Natural killer cell (primary cell): ENCODE measurements around the gene CCDC69. TPM values are rescaled to one million over a fixed set of nuclear protein-coding genes. Genes with fewer than 3 reads are reported as not detected.
A peak's percentile ranks its signal among the peaks of the same experiment; 100 is the strongest.

Experiments
- ATAC-seq, 3 donors: fragments of 150-1000 bp in 2 of 3; fragments of 200-7000 bp in 1 of 3; cut with Tn5 transposase; 1 replicate in 1 of 3; 2 replicates in 2 of 3; pipeline ENCODE4 v1.10.0; 2021; ENCODE audit warnings: mild to moderate bottlenecking in 2 of 3, moderate library complexity in 2 of 3
- DNase-seq, 2 donors: peaks; one replicate each; pipeline versions ENCODE4 v3.0.0 to v3.0.0-alpha.2; 2013 to 2021; ENCODE audit warnings: mixed read lengths in 1 of 2
- H3K27ac ChIP-seq: one replicate; pipeline ENCODE4 v1.5.1; 2013; ENCODE audit warnings: mild to moderate bottlenecking, low read length
- H3K27me3 ChIP-seq: one replicate; pipeline ENCODE4 v1.6.1; 2013; ENCODE audit warnings: low read length; ENCODE audit not compliant: control insufficient read depth, insufficient read depth
- H3K36me3 ChIP-seq: one replicate; pipeline ENCODE4 v1.6.1; 2013; ENCODE audit warnings: low read length; ENCODE audit not compliant: control insufficient read depth, insufficient read depth
- H3K4me1 ChIP-seq: one replicate; pipeline ENCODE4 v1.6.1; 2013; ENCODE audit warnings: low read length; ENCODE audit not compliant: control insufficient read depth, insufficient read depth
- H3K4me3 ChIP-seq: one replicate; pipeline ENCODE4 v1.5.1; 2013; ENCODE audit warnings: low read length
- H3K9me3 ChIP-seq: one replicate; pipeline ENCODE4 v1.6.1; 2013; ENCODE audit warnings: low read length; ENCODE audit not compliant: control insufficient read depth, insufficient read depth
- H3K27ac Mint-ChIP-seq, 2 donors: one replicate each; pipeline ENCODE4 v1.8.0; 2022; ENCODE audit warnings: mild to moderate bottlenecking in 2 of 2, mixed read lengths in 2 of 2, moderate library complexity in 1 of 2
- H3K27me3 Mint-ChIP-seq, 2 donors: one replicate each; pipeline ENCODE4 v1.8.0; 2022; ENCODE audit warnings: low read depth in 2 of 2, mixed read lengths in 2 of 2
- H3K36me3 Mint-ChIP-seq: one replicate; pipeline ENCODE4 v1.8.0; 2022; ENCODE audit warnings: mixed read lengths
- H3K4me1 Mint-ChIP-seq, 2 donors: one replicate each; pipeline ENCODE4 v1.8.0; 2022; ENCODE audit warnings: mixed read lengths in 2 of 2
- H3K4me3 Mint-ChIP-seq: one replicate; pipeline ENCODE4 v1.8.0; 2022; ENCODE audit warnings: mild to moderate bottlenecking, moderate library complexity, mixed read lengths
- H3K9me3 Mint-ChIP-seq, 2 donors: one replicate each; pipeline ENCODE4 v1.8.0; 2022; ENCODE audit warnings: mixed read lengths in 2 of 2
- CTCF ChIP-seq: fragments of 200-600 bp; IDR thresholded peaks from one replicate; pipeline ENCODE4 v1.8.0; 2022; ENCODE audit warnings: antibody characterized with exemption
- WGBS: methylation state at CpG from one replicate; pipeline ENCODE4 v1.1.7; 2013; ENCODE audit warnings: missing lambda C conversion rate; ENCODE audit not compliant: insufficient coverage; 5-methylcytosine and 5-hydroxymethylcytosine counted together
- intact Hi-C: fragments of 100-400 bp; cut with micrococcal nuclease; formaldehyde crosslinking; loops from one replicate; pipeline ENCODE4 v1.14.2; 2022
- total RNA-seq, 4 donors: library from RNA; stranded (reverse); fragments of 120-200 nt in 1 of 4; gene quantifications; one replicate each; pipeline versions ENCODE4 v1.2.3 to v1.2.4, GENCODE V29; 2013 to 2022

The CCDC69 gene
- total RNA-seq, 3 donors from 2014 or later (not counting 1 experiment from before 2014, with no cell fraction given): 181 to 227 (median 204) TPM

- H3K27me3 Mint-ChIP-seq: no peaks in the 10 kb centered on the region
- peaks cover 78 to 80% of the 10 kb centered on the region in 2 donors for H3K4me1 Mint-ChIP-seq
- Histone ChIP-seq H3K27me3 (no peaks in the 10 kb centered on the region), H3K36me3 (peaks cover 11% of the 10 kb centered on the region), H3K27ac (peak overlapping the region; percentile 97), H3K4me3 (peak overlapping the region; percentile 48), H3K9me3 (no peaks in the 10 kb centered on the region), H3K4me1 (peaks cover 99% of the 10 kb centered on the region)
- H3K9me3 Mint-ChIP-seq: no peaks in the 10 kb centered on the region
- no peak for DNase-seq
- WGBS: 11% methylated on average over 3 of the region's 3 CpGs
- peak overlapping the region; percentile 88 for H3K4me3 Mint-ChIP-seq
- ATAC-seq: no peak
- TF ChIP-seq CTCF: no peak
- H3K36me3 Mint-ChIP-seq: no peaks in the 10 kb centered on the region
- intact Hi-C loops: loop anchor here (2.0 to 10.0 kb wide), 4 partner anchors 40 to 802 kb away; partner anchors contain the start of genes ANXA6 and GM2A
- peak overlapping the region; percentile 88 to 92 for H3K27ac Mint-ChIP-seq
These were observed 11.5 kb downstream of the CCDC69 start for GRCh38 chr5:151212406-151212798.

- Mint-ChIP-seq H3K27me3 (no peaks in the 10 kb centered on the region), H3K27ac (peak overlapping the region; percentile 60 to 89), H3K4me1 (peaks cover 58 to 59% of the 10 kb centered on the region in 2 donors), H3K9me3 (no peaks in the 10 kb centered on the region), H3K4me3 (peak overlapping the region; percentile 65), H3K36me3 (peaks cover 6% of the 10 kb centered on the region)
- TF ChIP-seq CTCF: no peak
- 46% methylated on average over 4 of the region's 5 CpGs for WGBS
- intact Hi-C loops: no loop called here
- DNase-seq (no peak), ATAC-seq (no peak)
- Histone ChIP-seq H3K4me3 (no peak overlapping the region), H3K27ac (peak overlapping the region; percentile 68), H3K4me1 (peaks cover 67% of the 10 kb centered on the region), H3K27me3 (no peaks in the 10 kb centered on the region), H3K36me3 (peaks cover 7% of the 10 kb centered on the region), H3K9me3 (no peaks in the 10 kb centered on the region)
These were observed 15.4 kb downstream of the CCDC69 start for GRCh38 chr5:151208481-151208914.

GRCh38 chr5:151205411-151205810, 18.5 kb downstream of the CCDC69 start:
- peak overlapping the region; percentile 22 to 79 for H3K27ac Mint-ChIP-seq
- no peak overlapping the region for H3K4me3 Mint-ChIP-seq
- ATAC-seq (no peak), DNase-seq (no peak)
- no peaks in the 10 kb centered on the region for H3K9me3 Mint-ChIP-seq
- H3K4me1 Mint-ChIP-seq: peaks cover 53 to 55% of the 10 kb centered on the region in 2 donors
- Histone ChIP-seq H3K27me3 (no peaks in the 10 kb centered on the region), H3K4me3 (no peak overlapping the region), H3K36me3 (peaks cover 26% of the 10 kb centered on the region), H3K4me1 (peaks cover 51% of the 10 kb centered on the region), H3K9me3 (no peaks in the 10 kb centered on the region), H3K27ac (no peak overlapping the region)
- 97% methylated on average over 10 of the region's 10 CpGs for WGBS
- H3K36me3 Mint-ChIP-seq: peaks cover 16% of the 10 kb centered on the region
- no peak for TF ChIP-seq CTCF
- intact Hi-C loops: no loop called here
- H3K27me3 Mint-ChIP-seq: no peaks in the 10 kb centered on the region

GRCh38 chr5:151204051-151204450, 19.8 kb downstream of the CCDC69 start:
- Histone ChIP-seq H3K27me3 (no peaks in the 10 kb centered on the region), H3K27ac (no peak overlapping the region), H3K36me3 (peaks cover 39% of the 10 kb centered on the region), H3K4me1 (peaks cover 38% of the 10 kb centered on the region), H3K4me3 (no peak overlapping the region), H3K9me3 (no peaks in the 10 kb centered on the region)
- intact Hi-C loops: no loop called here
- Mint-ChIP-seq H3K27me3 (no peaks in the 10 kb centered on the region), H3K9me3 (no peaks in the 10 kb centered on the region), H3K27ac (peak overlapping the region in 1 of 2 donors; percentile 79), H3K36me3 (peaks cover 16% of the 10 kb centered on the region), H3K4me1 (peaks cover 44 to 45% of the 10 kb centered on the region in 2 donors), H3K4me3 (no peak overlapping the region)
- DNase-seq (no peak), ATAC-seq (no peak)
- no peak for TF ChIP-seq CTCF
- WGBS: 93% methylated on average over 3 of the region's 5 CpGs
